HEK293 (cell line): ENCODE results near the gene COG6.
A peak's percentile ranks its signal among the peaks of the same experiment; 100 is the strongest.

Source experiments
- CTCF ChIA-PET: fragments of 350-600 bp; formaldehyde crosslinking; extraction: SDS; loops from one replicate; lab custom pipeline; 2021; ENCODE audit warnings: antibody characterized with exemption; lab: Yijun Ruan, JAX
- POLR2A ChIA-PET: fragments of 300-600 bp; formaldehyde crosslinking; extraction: SDS; loops from one replicate; lab custom pipeline; 2020; ENCODE audit warnings: antibody characterized with exemption, inconsistent platforms; lab: Yijun Ruan, JAX
- H3K27ac ChIP-seq: fragments of 200-500 bp; sonication (Bioruptor generic); 2 replicates; pipeline ENCODE4 v1.5.1; 2014; ENCODE audit warnings: low read depth, low read length, control low read depth, inconsistent platforms; ENCODE audit errors: extremely low read depth
- H3K36me3 ChIP-seq, 2 experiments: fragments of 200-500 bp in 1 of 2; sonication (Bioruptor generic) in 1 of 2; 1 replicate in 1 of 2; 2 replicates in 1 of 2; pipeline ENCODE4 v1.5.1; 2014 to 2017; ENCODE audit warnings: inconsistent platforms in 2 of 2, low read length in 2 of 2; ENCODE audit not compliant: control insufficient read depth in 2 of 2, insufficient read depth in 1 of 2
- H3K4me1 ChIP-seq: fragments of 200-500 bp; sonication (Bioruptor generic); 2 replicates; pipeline ENCODE4 v1.5.1; 2014; ENCODE audit warnings: mild to moderate bottlenecking, low read length, inconsistent platforms; ENCODE audit not compliant: control insufficient read depth, insufficient read depth
- H3K4me3 ChIP-seq: 2 replicates; pipeline ENCODE4 v1.5.1; 2011; ENCODE audit warnings: low read depth, mild to moderate bottlenecking, control low read depth, low read length, moderate library complexity
- H3K9me3 ChIP-seq: fragments of 200-500 bp; sonication (Bioruptor generic); 2 replicates; pipeline ENCODE4 v1.5.1; 2014; ENCODE audit warnings: low read depth, low read length, inconsistent platforms; ENCODE audit not compliant: control insufficient read depth, insufficient read depth
- HIC1 ChIP-seq: fragments of 450-650 bp; formaldehyde crosslinking; IDR thresholded peaks from 2 replicates; pipeline ENCODE4 v1.5.1; 2016; ENCODE audit warnings: missing biosample characterization, missing genetic modification characterization
- MZF1 ChIP-seq: fragments of 450-650 bp; formaldehyde crosslinking; IDR thresholded peaks from 2 replicates; pipeline ENCODE4 v1.5.1; 2017; ENCODE audit warnings: missing biosample characterization, missing genetic modification characterization, borderline replicate concordance
- OSR2 ChIP-seq: fragments of 450-650 bp; formaldehyde crosslinking; IDR thresholded peaks from 2 replicates; pipeline ENCODE4 v1.5.1; 2016; ENCODE audit warnings: missing biosample characterization, missing genetic modification characterization
- PRDM1 ChIP-seq: fragments of 450-650 bp; formaldehyde crosslinking; IDR thresholded peaks from 2 replicates; pipeline ENCODE4; 2016; ENCODE audit warnings: missing biosample characterization, missing genetic modification characterization
- SP2 ChIP-seq: fragments of 450-650 bp; formaldehyde crosslinking; IDR thresholded peaks from 2 replicates; pipeline ENCODE4 v1.5.1; 2016; ENCODE audit warnings: missing biosample characterization, missing genetic modification characterization
- SP3 ChIP-seq: fragments of 450-650 bp; formaldehyde crosslinking; IDR thresholded peaks from 2 replicates; pipeline ENCODE4 v1.5.1; 2016; ENCODE audit warnings: missing biosample characterization, missing genetic modification characterization
- ZBTB8A ChIP-seq: fragments of 450-650 bp; formaldehyde crosslinking; IDR thresholded peaks from 2 replicates; pipeline ENCODE4 v1.5.1; 2016; ENCODE audit warnings: missing biosample characterization, missing genetic modification characterization
- ZNF138 ChIP-seq: fragments of 450-650 bp; formaldehyde crosslinking; IDR thresholded peaks from 2 replicates; pipeline ENCODE4 v1.5.1; 2016; ENCODE audit warnings: missing biosample characterization, missing genetic modification characterization, borderline replicate concordance
- ZNF174 ChIP-seq: fragments of 450-650 bp; formaldehyde crosslinking; IDR thresholded peaks from 2 replicates; pipeline ENCODE4 v1.5.0; 2017; ENCODE audit warnings: missing biosample characterization, mild to moderate bottlenecking, missing genetic modification characterization
- ZNF223 ChIP-seq: fragments of 450-650 bp; formaldehyde crosslinking; IDR thresholded peaks from 2 replicates; pipeline ENCODE4 v1.5.1; 2016; ENCODE audit warnings: missing biosample characterization, missing genetic modification characterization
- ZNF23 ChIP-seq: fragments of 450-650 bp; formaldehyde crosslinking; IDR thresholded peaks from 2 replicates; pipeline ENCODE4 v1.5.1; 2016; ENCODE audit warnings: missing biosample characterization, missing genetic modification characterization, borderline replicate concordance
- ZNF24 ChIP-seq: fragments of 450-650 bp; formaldehyde crosslinking; IDR thresholded peaks from 2 replicates; pipeline ENCODE4 v1.5.1; 2016; ENCODE audit warnings: missing biosample characterization, missing genetic modification characterization
- ZNF280D ChIP-seq: fragments of 450-650 bp; formaldehyde crosslinking; IDR thresholded peaks from 2 replicates; pipeline ENCODE4 v1.5.1; 2016; ENCODE audit warnings: missing biosample characterization, missing genetic modification characterization
- ZNF354C ChIP-seq: fragments of 450-650 bp; formaldehyde crosslinking; IDR thresholded peaks from 2 replicates; pipeline ENCODE4 v1.5.1; 2016; ENCODE audit warnings: missing biosample characterization, missing genetic modification characterization, low read depth, borderline replicate concordance
- ZNF37A ChIP-seq: fragments of 450-650 bp; IDR thresholded peaks from 2 replicates; pipeline ENCODE4 v1.5.1; 2018; ENCODE audit warnings: missing biosample characterization, missing genetic modification characterization
- ZNF391 ChIP-seq: fragments of 450-650 bp; formaldehyde crosslinking; IDR thresholded peaks from 2 replicates; pipeline ENCODE4 v1.5.1; 2016; ENCODE audit warnings: low read depth, missing biosample characterization, missing genetic modification characterization, borderline replicate concordance
- ZNF394 ChIP-seq: fragments of 450-650 bp; formaldehyde crosslinking; IDR thresholded peaks from 2 replicates; pipeline ENCODE4 v1.5.1; 2016; ENCODE audit warnings: missing biosample characterization, missing genetic modification characterization, mild to moderate bottlenecking, moderate library complexity, borderline replicate concordance
- ZNF404 ChIP-seq: fragments of 450-650 bp; formaldehyde crosslinking; IDR thresholded peaks from 2 replicates; pipeline ENCODE4 v1.5.1; 2017; ENCODE audit warnings: missing biosample characterization, missing genetic modification characterization
- ZNF48 ChIP-seq: fragments of 450-650 bp; formaldehyde crosslinking; IDR thresholded peaks from 2 replicates; pipeline ENCODE4 v1.5.1; 2016; ENCODE audit warnings: missing biosample characterization, missing genetic modification characterization
- ZNF488 ChIP-seq: fragments of 450-650 bp; formaldehyde crosslinking; IDR thresholded peaks from 2 replicates; pipeline ENCODE4 v1.5.1; 2016; ENCODE audit warnings: missing biosample characterization, missing genetic modification characterization
- ZNF510 ChIP-seq: fragments of 450-650 bp; formaldehyde crosslinking; IDR thresholded peaks from 2 replicates; pipeline ENCODE4 v1.5.1; 2018; ENCODE audit warnings: mild to moderate bottlenecking, missing genetic modification characterization, missing biosample characterization; ENCODE audit not compliant: insufficient replicate concordance
- ZNF521 ChIP-seq: fragments of 450-650 bp; formaldehyde crosslinking; IDR thresholded peaks from 2 replicates; pipeline ENCODE4 v1.5.1; 2017; ENCODE audit warnings: missing biosample characterization, mild to moderate bottlenecking, missing genetic modification characterization
- ZNF530 ChIP-seq: fragments of 450-650 bp; formaldehyde crosslinking; IDR thresholded peaks from 2 replicates; pipeline ENCODE4 v1.5.1; 2016; ENCODE audit warnings: low read depth, missing biosample characterization, missing genetic modification characterization
- ZNF549 ChIP-seq: fragments of 450-650 bp; IDR thresholded peaks from 2 replicates; pipeline ENCODE4 v1.5.1; 2018; ENCODE audit warnings: missing biosample characterization, missing genetic modification characterization, mild to moderate bottlenecking, inconsistent platforms, moderate library complexity
- ZNF610 ChIP-seq: fragments of 450-650 bp; formaldehyde crosslinking; IDR thresholded peaks from 2 replicates; pipeline ENCODE4 v1.5.1; 2016; ENCODE audit warnings: missing biosample characterization, missing genetic modification characterization, borderline replicate concordance
- ZNF621 ChIP-seq: fragments of 450-650 bp; formaldehyde crosslinking; IDR thresholded peaks from 2 replicates; pipeline ENCODE4 v1.5.1; 2017; ENCODE audit warnings: missing biosample characterization, missing genetic modification characterization
- ZNF629 ChIP-seq: fragments of 450-650 bp; formaldehyde crosslinking; IDR thresholded peaks from 2 replicates; pipeline ENCODE4 v1.5.1; 2017; ENCODE audit warnings: missing biosample characterization, missing genetic modification characterization
- ZNF843 ChIP-seq: fragments of 450-650 bp; formaldehyde crosslinking; IDR thresholded peaks from 2 replicates; pipeline ENCODE4 v1.5.1; 2016; ENCODE audit warnings: missing biosample characterization, missing genetic modification characterization
- ZSCAN16 ChIP-seq: fragments of 450-650 bp; formaldehyde crosslinking; IDR thresholded peaks from 2 replicates; pipeline ENCODE4 v1.5.1; 2016; ENCODE audit warnings: missing biosample characterization, missing genetic modification characterization
- ZSCAN4 ChIP-seq: fragments of 450-650 bp; formaldehyde crosslinking; IDR thresholded peaks from 2 replicates; pipeline ENCODE4 v1.5.1; 2017; ENCODE audit warnings: missing biosample characterization, missing genetic modification characterization

COG6 gene

DNA sequence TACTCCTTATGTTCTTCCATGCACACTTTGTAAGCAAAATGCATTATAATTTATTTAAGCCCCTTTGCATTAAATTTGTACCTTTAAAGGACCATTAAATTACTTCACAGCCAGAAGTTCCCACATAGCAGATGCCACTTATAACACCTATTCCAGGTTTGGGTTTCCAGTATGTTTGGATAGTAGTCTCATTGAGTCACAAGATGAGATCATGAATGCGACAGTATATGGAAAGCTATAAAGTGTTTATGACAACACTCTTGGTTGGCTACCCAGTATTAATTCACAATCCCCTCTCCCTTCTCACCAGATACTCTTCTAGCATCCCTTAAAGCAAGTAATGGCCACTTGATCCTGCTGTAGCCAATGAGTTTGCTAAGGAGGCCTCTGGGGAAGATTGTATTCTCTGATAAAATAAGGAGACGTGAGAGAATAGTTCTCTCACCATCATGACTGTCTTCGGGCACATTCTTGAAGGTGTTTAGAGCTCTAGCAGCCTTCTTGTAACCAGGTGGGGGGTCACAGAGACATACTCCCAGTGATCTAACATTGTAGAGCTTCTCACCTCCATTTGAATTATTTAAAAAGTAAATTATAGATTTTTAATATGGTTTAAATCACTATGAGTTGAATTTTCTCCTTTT is 49.7 kb upstream of the COG6 start:
- H3K4me1 ChIP-seq: peaks cover 3% of the 10 kb centered on the region; the same call in 1 of the 2 replicates
- no peak overlapping the region for H3K4me3 ChIP-seq
- POLR2A ChIA-PET: no interaction called here
- TF ChIP-seq MZF1 (peak; percentile 46; the same call in 1 of the 2 replicates), ZNF280D (no peak), ZNF391 (tag by site-specific recombination) (no peak), ZNF843 (no peak), SP2 (tag by site-specific recombination) (no peak), ZNF621 (tag by site-specific recombination) (no peak), ZNF549 (tag by site-specific recombination) (no peak), ZNF23 (tag by site-specific recombination) (no peak), ZNF48 (tag by site-specific recombination) (no peak), ZNF404 (no peak), ZNF629 (tag by site-specific recombination) (peak; percentile 58), ZSCAN16 (tag by site-specific recombination) (no peak), OSR2 (tag by site-specific recombination) (peak; percentile 68)
- no peak overlapping the region for H3K27ac ChIP-seq
- no peaks in the 10 kb centered on the region for H3K9me3 ChIP-seq
- H3K36me3 ChIP-seq: no peaks in the 10 kb centered on the region
- CTCF ChIA-PET: interaction anchor here (0.6 to 2.7 kb wide), 2 partner anchors 10 to 18 kb away, joined by 4 to 14 read pairs; no protein-coding TSS in a partner anchor

DNA sequence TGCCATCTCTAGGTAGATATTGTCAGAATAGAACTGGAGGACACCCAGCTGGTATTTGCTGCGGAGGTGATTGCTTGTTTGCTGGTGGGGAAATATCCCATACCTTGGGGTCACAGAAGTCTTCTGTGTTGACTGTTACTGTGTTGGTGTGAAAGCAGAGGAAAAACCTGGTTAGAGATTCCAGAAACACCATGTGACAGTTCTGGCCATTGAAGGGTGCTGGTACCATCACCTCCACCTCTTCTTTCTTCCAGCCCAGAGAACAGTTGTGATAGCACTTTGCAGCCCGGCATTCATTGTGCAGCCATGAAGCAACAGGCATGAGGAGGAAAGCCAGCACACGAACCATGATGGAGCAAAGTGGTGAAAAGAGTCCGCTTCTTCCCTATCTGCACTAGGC is 47.6 kb upstream of the COG6 start:
- Histone ChIP-seq H3K4me3 (no peak overlapping the region), H3K4me1 (no peaks in the 10 kb centered on the region; the same call in 1 of the 2 replicates), H3K36me3 (no peaks in the 10 kb centered on the region), H3K27ac (no peak overlapping the region), H3K9me3 (no peaks in the 10 kb centered on the region)
- no peak for TF ChIP-seq ZNF488
- TF ChIP-seq ZNF174 (tag by site-specific recombination): no peak
- no peak for TF ChIP-seq ZNF530 (tag by site-specific recombination)
- TF ChIP-seq ZNF610 (tag by site-specific recombination): no peak
- no peak for TF ChIP-seq ZNF138 (tag by site-specific recombination)
- TF ChIP-seq HIC1 (tag by site-specific recombination): no peak
- no peak for TF ChIP-seq ZNF510 (tag by site-specific recombination)
- no peak for TF ChIP-seq ZNF394
- no peak for TF ChIP-seq ZNF24
- no peak for TF ChIP-seq ZSCAN4 (tag by site-specific recombination)
- no peak for TF ChIP-seq ZNF354C
- TF ChIP-seq SP3 (tag by site-specific recombination): no peak
- TF ChIP-seq ZBTB8A (tag by site-specific recombination): no peak
- TF ChIP-seq ZNF521 (tag by site-specific recombination): no peak
- TF ChIP-seq ZNF37A: no peak
- TF ChIP-seq PRDM1 (tag by site-specific recombination): no peak
- no peak for TF ChIP-seq ZNF223 (tag by site-specific recombination)
- TF ChIP-seq ZNF391 (tag by site-specific recombination): no peak
- ChIA-PET POLR2A (no interaction called here), CTCF (no interaction called here)
